GM10248 (cell line): ENCODE measurements around the gene SH3BP4.
"Not testable (repeated sequence)": the region's sequence is repeated elsewhere in the genome, so short reads cannot be mapped to it uniquely, and the experiment has no call there.

Experiments
- CTCF ChIA-PET: fragments of 300-600 bp; sonication (Branson Sonifier 250); formaldehyde crosslinking; extraction: SDS; loops from one replicate; lab custom pipeline; 2021; ENCODE audit warnings: antibody characterized with exemption; lab: Yijun Ruan, JAX
- POLR2A ChIA-PET: fragments of 350-650 bp; sonication (Branson Sonifier 250); formaldehyde crosslinking; extraction: SDS; loops from one replicate; lab custom pipeline; 2020; ENCODE audit warnings: antibody characterized with exemption; lab: Yijun Ruan, JAX
- DNase-seq: peaks from one replicate; pipeline ENCODE4 v3.0.0; 2012; ENCODE audit errors: extremely low spot score
- TF ChIP-seq, protein P1 (sequence below): IDR thresholded peaks from 2 replicates; pipeline ENCODE4 v1.5.1; 2012; ENCODE audit warnings: mild to moderate bottlenecking, low read depth; ENCODE audit errors: extremely low read depth, missing control alignments, control extremely low read depth

The SH3BP4 gene

DNA sequence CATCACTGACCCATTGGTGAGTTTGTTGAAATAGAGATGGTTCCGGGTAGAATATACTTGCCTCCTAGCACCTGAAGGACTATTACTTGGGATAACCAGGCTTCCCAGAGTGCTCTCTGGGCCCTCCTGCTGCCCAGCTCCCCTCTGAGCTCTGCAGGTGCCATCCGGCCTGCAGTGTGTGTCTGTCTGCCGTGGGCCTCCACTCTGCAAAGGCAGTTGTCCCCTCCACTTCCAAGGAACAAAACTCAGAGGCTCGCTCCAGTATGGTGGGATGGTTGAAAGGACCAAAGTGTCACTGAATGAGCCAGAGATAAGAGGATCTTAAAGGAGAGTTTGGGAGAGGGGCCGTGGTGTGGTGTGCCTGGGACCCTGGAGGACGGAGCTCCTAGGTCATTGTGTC, 57.3 kb downstream of the SH3BP4 start:
- TF ChIP-seq, protein P1, sequence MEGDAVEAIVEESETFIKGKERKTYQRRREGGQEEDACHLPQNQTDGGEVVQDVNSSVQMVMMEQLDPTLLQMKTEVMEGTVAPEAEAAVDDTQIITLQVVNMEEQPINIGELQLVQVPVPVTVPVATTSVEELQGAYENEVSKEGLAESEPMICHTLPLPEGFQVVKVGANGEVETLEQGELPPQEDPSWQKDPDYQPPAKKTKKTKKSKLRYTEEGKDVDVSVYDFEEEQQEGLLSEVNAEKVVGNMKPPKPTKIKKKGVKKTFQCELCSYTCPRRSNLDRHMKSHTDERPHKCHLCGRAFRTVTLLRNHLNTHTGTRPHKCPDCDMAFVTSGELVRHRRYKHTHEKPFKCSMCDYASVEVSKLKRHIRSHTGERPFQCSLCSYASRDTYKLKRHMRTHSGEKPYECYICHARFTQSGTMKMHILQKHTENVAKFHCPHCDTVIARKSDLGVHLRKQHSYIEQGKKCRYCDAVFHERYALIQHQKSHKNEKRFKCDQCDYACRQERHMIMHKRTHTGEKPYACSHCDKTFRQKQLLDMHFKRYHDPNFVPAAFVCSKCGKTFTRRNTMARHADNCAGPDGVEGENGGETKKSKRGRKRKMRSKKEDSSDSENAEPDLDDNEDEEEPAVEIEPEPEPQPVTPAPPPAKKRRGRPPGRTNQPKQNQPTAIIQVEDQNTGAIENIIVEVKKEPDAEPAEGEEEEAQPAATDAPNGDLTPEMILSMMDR, result no peak
- DNase-seq, result no peak
- POLR2A ChIA-PET, result no interaction called here
- CTCF ChIA-PET, result interaction anchor here (0.8 kb wide), 1 partner anchor 28 kb away, joined by 3 read pairs; no protein-coding TSS in a partner anchor

DNA sequence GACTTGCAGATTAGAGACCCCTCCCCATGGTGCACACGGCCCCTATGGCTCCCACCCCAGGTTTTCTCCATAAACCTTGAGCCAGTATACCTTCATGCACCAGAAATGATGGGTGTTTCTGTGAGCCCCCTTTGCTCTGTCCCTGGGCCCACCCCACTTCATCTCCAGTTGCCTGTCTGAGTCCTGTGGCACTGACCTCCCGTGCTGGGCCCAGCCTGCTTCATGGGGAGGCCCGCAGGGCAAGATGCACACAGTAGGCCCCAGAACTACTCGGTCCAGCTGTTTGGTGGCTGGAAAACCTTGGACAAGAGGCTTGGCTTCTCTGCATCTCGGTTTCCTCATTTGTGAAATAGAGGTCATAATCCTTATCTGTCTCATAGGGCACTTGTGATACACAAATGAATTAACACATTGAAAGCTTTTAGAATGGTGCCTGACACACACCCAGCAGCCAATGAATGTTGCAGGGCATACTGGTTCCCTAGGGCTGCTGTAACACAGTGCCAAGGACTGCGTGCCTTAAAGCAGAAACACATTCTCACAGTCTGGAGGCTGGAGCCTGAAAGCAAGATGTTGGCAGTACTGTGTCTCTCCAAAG, 58.4 kb downstream of the SH3BP4 start:
- POLR2A ChIA-PET, result no interaction called here
- CTCF ChIA-PET, result no interaction called here

DNA sequence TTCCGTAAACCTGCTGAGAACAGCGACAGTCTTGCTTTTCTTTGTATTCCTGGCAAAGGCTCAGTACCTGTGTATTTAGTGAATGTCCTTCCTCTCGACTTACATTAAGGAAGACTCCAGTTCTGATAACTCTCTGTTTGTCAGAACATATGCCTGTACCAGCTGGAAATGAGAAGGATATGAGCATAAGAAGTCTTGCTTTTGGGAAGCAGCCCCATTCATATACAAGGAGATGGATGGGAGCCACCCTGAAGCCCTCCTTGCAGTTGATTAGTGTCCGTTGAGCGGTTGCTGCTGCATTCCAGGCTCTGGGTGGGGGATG, 59.8 kb downstream of the SH3BP4 start:
- ChIA-PET POLR2A (no interaction called here), CTCF (no interaction called here)

More for the DNA sequence above, 58.4 kb downstream of the SH3BP4 start:
- TF ChIP-seq, protein P1, result no peak
- no peak for DNase-seq

DNA sequence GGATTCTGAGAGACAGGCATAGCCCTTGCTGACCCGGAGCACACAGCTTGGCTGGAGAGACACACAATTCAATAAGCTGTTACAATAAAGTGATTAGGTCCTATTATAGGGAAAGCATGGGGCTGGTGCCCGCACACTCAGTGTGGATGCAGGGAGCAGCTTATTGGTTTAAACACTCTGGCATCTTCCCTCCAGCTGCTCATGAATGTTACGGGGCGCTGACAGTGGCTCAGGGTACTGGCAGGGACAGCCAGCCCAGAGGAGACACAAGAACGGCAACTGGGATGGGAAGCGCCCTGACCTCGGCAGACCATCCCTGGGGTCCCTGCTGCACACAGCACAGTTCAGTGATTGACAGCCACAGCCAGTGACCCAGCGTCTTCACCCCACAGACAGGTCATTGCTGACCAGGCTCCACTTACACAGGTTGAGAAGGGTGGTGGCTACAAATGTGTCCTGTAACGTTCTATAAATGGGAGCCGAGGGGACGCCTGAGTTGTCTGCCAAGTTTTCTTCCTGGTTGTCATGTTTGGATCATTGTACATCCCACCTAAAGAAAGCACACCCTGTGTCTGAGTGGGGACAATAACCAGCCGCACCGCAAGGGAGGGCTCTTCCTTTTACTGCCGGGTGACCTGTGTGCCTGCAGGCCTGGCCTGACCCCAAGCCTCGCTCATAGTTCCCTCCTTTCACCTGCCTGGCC, 60.3 kb downstream of the SH3BP4 start:
- ChIA-PET CTCF (no interaction called here), POLR2A (no interaction called here)
- TF ChIP-seq, protein P1, result no peak
- DNase-seq, result no peak

More for the DNA sequence above, 59.8 kb downstream of the SH3BP4 start:
- no peak for DNase-seq
- TF ChIP-seq, protein P1, result no peak

DNA sequence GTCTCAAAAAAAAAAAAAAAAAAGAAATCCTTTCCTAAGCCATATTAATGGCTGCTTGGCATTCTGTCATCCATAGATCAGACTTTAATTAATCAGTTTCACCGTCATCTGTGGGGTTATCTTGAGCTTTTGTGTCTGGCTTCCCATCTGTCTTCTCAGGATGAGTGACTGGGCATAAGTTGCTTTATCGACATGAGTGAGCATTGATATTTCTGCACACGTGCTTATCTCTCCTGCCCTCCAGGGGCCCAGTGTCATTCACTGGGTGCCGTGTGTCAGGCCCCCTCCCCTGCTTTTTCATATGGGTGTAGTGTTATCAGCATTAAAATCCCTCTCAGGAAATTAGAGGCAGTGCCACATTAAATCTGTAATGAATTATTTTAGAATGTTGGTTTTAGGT, 65.6 kb downstream of the SH3BP4 start:
- POLR2A ChIA-PET, result no interaction called here
- CTCF ChIA-PET, result no interaction called here
- no peak for DNase-seq
- TF ChIP-seq, protein P1, result no peak

DNA sequence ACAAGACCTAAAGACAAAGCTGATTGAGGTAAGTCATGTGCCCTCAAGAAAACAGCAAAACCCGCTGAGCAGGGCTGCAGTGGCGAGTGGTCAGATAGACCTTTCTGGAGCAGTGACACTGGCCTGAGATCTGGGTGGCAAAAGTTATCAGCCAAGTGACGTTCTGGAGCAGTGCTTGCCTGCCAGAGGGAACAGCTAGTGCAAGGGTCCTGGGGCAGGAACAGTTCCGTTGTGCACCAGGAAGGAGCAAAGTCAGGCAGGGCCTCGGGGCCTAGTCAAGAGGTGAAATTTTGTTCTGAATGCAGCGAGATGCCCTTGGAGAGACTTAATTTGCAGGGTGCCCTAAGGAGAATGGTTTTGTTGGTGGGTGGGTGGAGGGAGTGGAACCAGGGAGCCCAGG, 67.0 kb downstream of the SH3BP4 start:
- DNase-seq, result no peak
- CTCF ChIA-PET, result no interaction called here
- POLR2A ChIA-PET, result no interaction called here
- TF ChIP-seq, protein P1, result no peak

DNA sequence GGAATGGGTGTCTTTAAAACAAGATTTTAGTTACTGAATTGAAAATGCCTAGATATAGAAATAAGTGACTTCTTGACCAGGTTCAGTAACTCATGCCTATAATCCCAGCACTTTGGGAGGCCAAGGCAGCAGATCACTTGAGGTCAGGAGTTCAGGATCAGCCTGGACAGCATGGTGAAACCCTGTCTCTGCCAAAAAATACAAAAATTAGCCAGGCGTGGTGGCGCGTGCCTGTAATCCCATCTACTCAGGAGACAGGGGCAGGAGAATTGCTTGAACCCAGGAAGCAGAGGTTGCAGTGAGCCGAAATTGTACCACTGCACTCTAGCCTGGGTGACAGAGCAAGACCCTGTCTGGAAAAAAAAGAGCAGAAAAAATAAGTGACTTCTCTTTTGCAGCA, 68.3 kb downstream of the SH3BP4 start:
- POLR2A ChIA-PET, DNase-seq, CTCF ChIA-PET: not testable (repeated sequence)
